Colonic mucosa (tissue), 4 donors: ENCODE data around the gene SHISA5. TPM values are rescaled to one million over a fixed set of nuclear protein-coding genes. Genes with fewer than 3 reads are reported as not detected.
A peak's percentile ranks its signal among the peaks of the same experiment; 100 is the strongest.

ENCODE experiments used
- DNase-seq: peaks from one replicate; pipeline ENCODE4 v3.0.0-alpha.2; 2020
- H3K27ac ChIP-seq: fragments of 200-600 bp; one replicate; pipeline ENCODE4 v1.8.0; 2021
- H3K27me3 ChIP-seq: fragments of 200-600 bp; one replicate; pipeline ENCODE4 v1.8.0; 2021
- H3K36me3 ChIP-seq: fragments of 200-600 bp; one replicate; pipeline ENCODE4 v1.8.0; 2021
- H3K4me1 ChIP-seq: fragments of 200-600 bp; one replicate; pipeline ENCODE4 v1.8.0; 2021; ENCODE audit warnings: mild to moderate bottlenecking
- H3K4me3 ChIP-seq: fragments of 200-600 bp; one replicate; pipeline ENCODE4 v1.8.0; 2021
- H3K9ac ChIP-seq, 2 donors: one replicate each; pipeline ENCODE4 v1.7.0; 2013; ENCODE audit warnings: control low read depth in 2 of 2, low read depth in 2 of 2, low read length in 2 of 2
- H3K9me3 ChIP-seq: fragments of 200-600 bp; one replicate; pipeline ENCODE4 v1.8.0; 2021
- CTCF ChIP-seq: fragments of 200-600 bp; IDR thresholded peaks from one replicate; pipeline ENCODE4 v1.8.0; 2022; ENCODE audit warnings: antibody characterized with exemption, mild to moderate bottlenecking
- intact Hi-C: fragments of 100-400 bp; cut with DNase I; formaldehyde crosslinking; loops from one replicate; pipeline ENCODE4 v1.14.1; 2022
- total RNA-seq, 2 donors: library from RNA; stranded (reverse); fragmentation: NEBNext Ultra II Directional in 1 of 2; extraction: Animal tissue kit (Norgen Biotek cat#: 25700) in 1 of 2; gene quantifications; one replicate each; pipeline ENCODE4 v1.2.1, GENCODE V29; 2021
- donor health status: healthy.
- donor health status: DM: no; HTN: no; CAD: no.
- donor health status: DM: no; HTN: no; CAD: no.

SHISA5 gene
- total RNA-seq, 2 donors from 2014 or later = 115 to 123 TPM

DNA sequence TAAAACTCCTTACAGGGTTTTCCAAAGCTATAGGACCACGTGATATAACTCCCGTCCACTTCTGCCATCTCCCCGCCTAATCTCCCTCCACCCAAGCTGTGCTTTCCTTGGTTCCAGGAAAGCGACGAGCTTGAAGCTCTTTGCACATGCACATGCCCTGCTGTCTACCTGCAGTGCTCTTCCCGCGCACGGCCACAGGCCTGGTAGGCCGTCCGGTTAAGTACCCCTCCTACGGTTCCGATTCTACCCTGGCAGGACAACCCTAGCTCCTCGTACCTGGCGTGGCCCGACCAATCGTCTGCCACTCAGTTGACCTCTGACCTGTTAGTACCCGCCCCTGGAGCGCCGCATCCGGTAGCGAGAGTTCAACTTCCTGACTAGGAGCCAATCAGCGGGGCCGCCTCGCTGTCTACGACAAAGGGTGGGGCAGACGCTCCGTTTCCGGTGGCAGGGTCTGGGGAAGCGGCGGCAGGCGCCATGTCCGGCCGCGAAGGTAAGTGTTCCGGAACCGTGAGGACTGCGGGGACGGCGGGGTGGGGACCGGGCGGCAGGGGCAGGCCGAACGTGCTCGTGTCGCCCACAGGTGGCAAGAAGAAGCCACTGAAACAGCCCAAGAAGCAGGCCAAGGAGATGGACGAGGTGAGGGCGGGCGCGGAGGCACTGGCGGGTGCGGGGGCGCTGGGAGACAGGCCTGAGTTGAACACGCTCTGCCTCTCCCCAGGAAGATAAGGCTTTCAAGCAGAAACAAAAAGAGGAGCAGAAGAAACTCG is 64.0 kb downstream of the SHISA5 start, which contains the start of the genes CCDC51 and TMA7:
TSS of gene CCDC51 (minus strand) at position 300 of the 770 bp plus-strand sequence. CDS start 4,991 bp downstream, outside the sequence.
TSS of gene TMA7 (plus strand) at position 438 of the 770 bp plus-strand sequence. CDS start at position 478, 40 bp downstream.
- peak; percentile 99 for DNase-seq
- Histone ChIP-seq H3K36me3 (no peaks in the 10 kb centered on the region), H3K9me3 (no peaks in the 10 kb centered on the region), H3K27me3 (no peaks in the 10 kb centered on the region), H3K9ac (peak within 1 kb of the TSS; percentile 93 to 94), H3K4me1 (peaks cover 8% of the 10 kb centered on the region), H3K27ac (peak within 1 kb of the TSS; percentile 83), H3K4me3 (peak within 1 kb of the TSS; percentile 77)
- no peak for TF ChIP-seq CTCF
- intact Hi-C loops = loop anchor here (5.0 kb wide), 1 partner anchor 248 kb away; no protein-coding TSS in a partner anchor

GRCh38 chr3:48437812-48438211 is 66.2 kb downstream of the SHISA5 start:
- no peak for TF ChIP-seq CTCF

DNA sequence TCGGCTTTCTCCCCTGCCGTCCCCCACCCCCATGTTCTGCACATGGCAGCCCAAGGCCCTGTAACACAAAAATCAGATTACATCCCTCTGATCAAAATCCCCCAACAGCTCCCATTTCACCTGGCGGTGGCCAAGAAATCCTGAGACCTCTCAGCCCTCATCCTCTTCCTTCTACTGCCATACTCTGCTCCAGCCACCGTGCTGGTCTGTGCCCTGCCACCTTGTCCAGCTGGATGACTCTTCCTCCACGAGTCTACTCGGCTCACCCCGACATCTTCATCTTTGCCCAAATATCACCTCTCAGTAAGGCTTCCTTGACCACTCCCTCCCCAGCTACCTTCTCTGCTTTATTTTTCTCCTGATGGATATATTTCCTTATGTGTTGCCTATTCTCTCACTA is 67.1 kb downstream of the SHISA5 start:
- no peak overlapping the region for H3K9ac ChIP-seq
- H3K27ac ChIP-seq = no peak overlapping the region
- DNase-seq = no peak

More at GRCh38 chr3:48437812-48438211, 66.2 kb downstream of the SHISA5 start:
- H3K4me3 ChIP-seq = no peak overlapping the region
- H3K9me3 ChIP-seq = no peaks in the 10 kb centered on the region
- DNase-seq = no peak
- H3K27me3 ChIP-seq = no peaks in the 10 kb centered on the region
- H3K4me1 ChIP-seq = peaks cover 30% of the 10 kb centered on the region
- no peak overlapping the region for H3K27ac ChIP-seq
- H3K9ac ChIP-seq = no peak overlapping the region
- H3K36me3 ChIP-seq = no peaks in the 10 kb centered on the region
- intact Hi-C loops = loop anchor here (2.0 to 5.0 kb wide), 3 partner anchors 37 to 246 kb away; no protein-coding TSS in a partner anchor

DNA sequence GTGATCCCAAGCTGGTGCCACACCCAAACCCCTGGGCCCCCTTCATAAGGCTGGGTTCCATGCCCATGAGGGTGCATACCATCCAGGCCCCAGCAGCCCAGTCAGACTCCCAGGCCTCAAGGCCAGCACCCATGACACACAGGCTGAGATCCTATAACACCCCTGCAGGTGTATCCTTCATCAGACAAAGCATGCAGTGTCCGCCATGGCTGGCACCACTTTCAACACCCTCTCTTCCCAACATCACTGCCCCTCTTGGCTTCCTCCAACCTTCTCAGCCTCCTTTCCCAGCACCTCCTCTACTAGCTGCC is 67.5 kb downstream of the SHISA5 start:
- H3K4me1 ChIP-seq = peaks cover 30% of the 10 kb centered on the region
- DNase-seq = no peak
- no peaks in the 10 kb centered on the region for H3K9me3 ChIP-seq
- H3K9ac ChIP-seq = no peak overlapping the region
- intact Hi-C loops = loop anchor here (2.0 to 5.0 kb wide), 3 partner anchors 36 to 244 kb away; no protein-coding TSS in a partner anchor
- H3K4me3 ChIP-seq = no peak overlapping the region
- H3K36me3 ChIP-seq = no peaks in the 10 kb centered on the region
- TF ChIP-seq CTCF = no peak
- no peak overlapping the region for H3K27ac ChIP-seq
- no peaks in the 10 kb centered on the region for H3K27me3 ChIP-seq

More for the DNA sequence above, 67.1 kb downstream of the SHISA5 start:
- Histone ChIP-seq H3K4me1 (peaks cover 30% of the 10 kb centered on the region), H3K36me3 (no peaks in the 10 kb centered on the region), H3K9me3 (no peaks in the 10 kb centered on the region), H3K27me3 (no peaks in the 10 kb centered on the region), H3K4me3 (no peak overlapping the region)
- TF ChIP-seq CTCF = no peak
- intact Hi-C loops = loop anchor here (2.0 to 5.0 kb wide), 3 partner anchors 36 to 245 kb away; no protein-coding TSS in a partner anchor

GRCh38 chr3:48435774-48436476 is 68.0 kb downstream of the SHISA5 start:
- H3K27me3 ChIP-seq = no peaks in the 10 kb centered on the region
- no peak overlapping the region for H3K9ac ChIP-seq
- H3K9me3 ChIP-seq = no peaks in the 10 kb centered on the region
- peak; percentile 92 for DNase-seq
- H3K27ac ChIP-seq = no peak overlapping the region
- peak; percentile 100 for TF ChIP-seq CTCF
- intact Hi-C loops = loop anchor here (2.0 to 5.0 kb wide), 3 partner anchors 35 to 244 kb away; no protein-coding TSS in a partner anchor
- H3K4me3 ChIP-seq = no peak overlapping the region
- H3K36me3 ChIP-seq = no peaks in the 10 kb centered on the region
- peaks cover 30% of the 10 kb centered on the region for H3K4me1 ChIP-seq
